ENCODE results near the gene ATP1A2.

The ATP1A2 gene

GRCh38 chr1:160115545-160116282 is at the start of gene ATP1A2:
ATP1A2 (plus strand) TSS chr1:160115759; CDS start chr1:160115862, 103 bp downstream.
- Mint-ChIP-seq H3K36me3 (no peaks in the 10 kb centered on the region), H3K9me3 (no peaks in the 10 kb centered on the region), H3K27ac (no peak within 1 kb of the TSS), H3K4me1 (no peaks in the 10 kb centered on the region), H3K27me3 (peaks cover 30 to 39% of the 10 kb centered on the region in 2 donors), H3K4me3 (no peak within 1 kb of the TSS)
- ATAC-seq (replicated peaks): no peak
- DNase-seq: no peak

- Mint-ChIP-seq H3K27me3 (peaks cover 52 to 72% of the 10 kb centered on the region in 2 donors), H3K9me3 (no peaks in the 10 kb centered on the region), H3K27ac (no peak overlapping the region), H3K4me3 (no peak overlapping the region), H3K36me3 (peaks cover 0 to 1% of the 10 kb centered on the region in 2 donors), H3K4me1 (peaks cover 11 to 24% of the 10 kb centered on the region in 2 donors)
- DNase-seq (no peak), ATAC-seq (replicated peaks) (no peak)
These were observed 48.5 kb upstream of the ATP1A2 start for GRCh38 chr1:160066829-160067745.

- H3K36me3 Mint-ChIP-seq: peaks cover 0 to 1% of the 10 kb centered on the region in 2 donors
- peaks cover 11 to 25% of the 10 kb centered on the region in 2 donors for H3K4me1 Mint-ChIP-seq
- H3K27ac Mint-ChIP-seq: no peak overlapping the region
- peaks cover 55 to 69% of the 10 kb centered on the region in 2 donors for H3K27me3 Mint-ChIP-seq
- H3K4me3 Mint-ChIP-seq: no peak overlapping the region
- no peaks in the 10 kb centered on the region for H3K9me3 Mint-ChIP-seq
- no peak for ATAC-seq (replicated peaks)
- no peak for DNase-seq
These were observed 47.3 kb upstream of the ATP1A2 start for GRCh38 chr1:160068225-160068624.

- Mint-ChIP-seq H3K36me3 (peaks cover 0 to 1% of the 10 kb centered on the region in 2 donors), H3K9me3 (no peaks in the 10 kb centered on the region), H3K4me3 (peak within 1 kb of the TSS; percentile 85 to 94), H3K4me1 (peaks cover 11 to 25% of the 10 kb centered on the region in 2 donors), H3K27me3 (peaks cover 59 to 73% of the 10 kb centered on the region in 2 donors), H3K27ac (peak within 1 kb of the TSS; percentile 10)
- DNase-seq: no peak
- ATAC-seq (replicated peaks): peak; percentile 42 to 50
These were observed 45.9 kb upstream of the ATP1A2 start, which contains the start of gene KCNJ10 for GRCh38 chr1:160069460-160070231. KCNJ10 (minus strand) TSS chr1:160070160; CDS start chr1:160042532, 27,628 bp downstream.

- ATAC-seq (replicated peaks) (peak; percentile 73 to 86), DNase-seq (no peak)
- no peaks in the 10 kb centered on the region for H3K9me3 Mint-ChIP-seq
- H3K36me3 Mint-ChIP-seq: peaks cover 0 to 1% of the 10 kb centered on the region in 2 donors
- H3K27me3 Mint-ChIP-seq: peaks cover 55 to 76% of the 10 kb centered on the region in 2 donors
- peaks cover 11 to 25% of the 10 kb centered on the region in 2 donors for H3K4me1 Mint-ChIP-seq
- peak overlapping the region; percentile 10 for H3K27ac Mint-ChIP-seq
- H3K4me3 Mint-ChIP-seq: peak overlapping the region; percentile 85 to 94
These were observed 45.1 kb upstream of the ATP1A2 start for GRCh38 chr1:160070243-160071163.

GRCh38 chr1:160071289-160071688 is 44.3 kb upstream of the ATP1A2 start:
- DNase-seq (no peak), ATAC-seq (replicated peaks) (no peak)
- peaks cover 0 to 1% of the 10 kb centered on the region in 2 donors for H3K36me3 Mint-ChIP-seq
- no peaks in the 10 kb centered on the region for H3K9me3 Mint-ChIP-seq
- no peak overlapping the region for H3K27ac Mint-ChIP-seq
- H3K4me1 Mint-ChIP-seq: peaks cover 11 to 25% of the 10 kb centered on the region in 2 donors
- peaks cover 57 to 77% of the 10 kb centered on the region in 2 donors for H3K27me3 Mint-ChIP-seq
- no peak overlapping the region for H3K4me3 Mint-ChIP-seq

- Mint-ChIP-seq H3K27me3 (peaks cover 46 to 67% of the 10 kb centered on the region in 2 donors), H3K9me3 (no peaks in the 10 kb centered on the region), H3K4me3 (no peak overlapping the region), H3K27ac (no peak overlapping the region), H3K4me1 (peaks cover 11 to 24% of the 10 kb centered on the region in 2 donors), H3K36me3 (peaks cover 0 to 1% of the 10 kb centered on the region in 2 donors)
- DNase-seq (no peak), ATAC-seq (replicated peaks) (no peak)
These were observed 40.7 kb upstream of the ATP1A2 start for GRCh38 chr1:160074865-160075264.

GRCh38 chr1:160075836-160076235 is 39.7 kb upstream of the ATP1A2 start:
- Mint-ChIP-seq H3K4me1 (peaks cover 5 to 16% of the 10 kb centered on the region in 2 donors), H3K4me3 (no peak overlapping the region), H3K9me3 (no peaks in the 10 kb centered on the region), H3K27ac (no peak overlapping the region), H3K36me3 (no peaks in the 10 kb centered on the region), H3K27me3 (peaks cover 46 to 67% of the 10 kb centered on the region in 2 donors)
- ATAC-seq (replicated peaks): no peak
- DNase-seq: no peak

- Mint-ChIP-seq H3K4me1 (peaks cover 6 to 20% of the 10 kb centered on the region in 2 donors), H3K27me3 (peaks cover 49 to 68% of the 10 kb centered on the region in 2 donors), H3K9me3 (no peaks in the 10 kb centered on the region), H3K27ac (no peak overlapping the region), H3K36me3 (no peaks in the 10 kb centered on the region), H3K4me3 (no peak overlapping the region)
- DNase-seq: no peak
- ATAC-seq (replicated peaks): no peak
These were observed 39.3 kb upstream of the ATP1A2 start for GRCh38 chr1:160076295-160076694.

- no peaks in the 10 kb centered on the region for H3K36me3 Mint-ChIP-seq
- H3K27ac Mint-ChIP-seq: no peak overlapping the region
- H3K27me3 Mint-ChIP-seq: peaks cover 50 to 70% of the 10 kb centered on the region in 2 donors
- ATAC-seq (replicated peaks): no peak
- peaks cover 5 to 13% of the 10 kb centered on the region in 2 donors for H3K4me1 Mint-ChIP-seq
- no peak overlapping the region for H3K4me3 Mint-ChIP-seq
- H3K9me3 Mint-ChIP-seq: no peaks in the 10 kb centered on the region
- no peak for DNase-seq
These were observed 38.1 kb upstream of the ATP1A2 start for GRCh38 chr1:160077486-160077885.

- ATAC-seq (replicated peaks): peak; percentile 84 to 90
- no peak overlapping the region for H3K27ac Mint-ChIP-seq
- H3K4me3 Mint-ChIP-seq: no peak overlapping the region
- H3K9me3 Mint-ChIP-seq: no peaks in the 10 kb centered on the region
- DNase-seq: peak; percentile 37
- H3K27me3 Mint-ChIP-seq: peaks cover 49 to 80% of the 10 kb centered on the region in 2 donors
- no peaks in the 10 kb centered on the region for H3K36me3 Mint-ChIP-seq
- peaks cover 5 to 13% of the 10 kb centered on the region in 2 donors for H3K4me1 Mint-ChIP-seq
These were observed 36.9 kb upstream of the ATP1A2 start for GRCh38 chr1:160078512-160079195.

GRCh38 chr1:160079448-160079847 is 36.1 kb upstream of the ATP1A2 start:
- Mint-ChIP-seq H3K4me1 (peaks cover 8 to 18% of the 10 kb centered on the region in 2 donors), H3K4me3 (no peak overlapping the region), H3K27me3 (peaks cover 49 to 77% of the 10 kb centered on the region in 2 donors), H3K36me3 (no peaks in the 10 kb centered on the region), H3K9me3 (no peaks in the 10 kb centered on the region), H3K27ac (no peak overlapping the region)
- DNase-seq (no peak), ATAC-seq (replicated peaks) (no peak)
